HepG2 (cell line): ENCODE results near the gene TMEM151A. TPM values are rescaled to one million over a fixed set of nuclear protein-coding genes. Genes with fewer than 3 reads are reported as not detected.

ENCODE experiments used
- AKAP8 ChIP-seq: sonication (generic); formaldehyde crosslinking; IDR thresholded peaks from 2 replicates; pipeline ENCODE4 v1.5.1; 2020; ENCODE audit warnings: mild to moderate bottlenecking, missing genetic modification reagents
- ARID2 ChIP-seq: sonication (generic); formaldehyde crosslinking; IDR thresholded peaks from 2 replicates; pipeline ENCODE4 v1.8.1; 2022; ENCODE audit warnings: mild to moderate bottlenecking, missing genetic modification reagents, borderline replicate concordance
- ATRX ChIP-seq: sonication (generic); formaldehyde crosslinking; IDR thresholded peaks from 2 replicates; pipeline ENCODE4 v1.4.0; 2020; ENCODE audit warnings: missing genetic modification reagents, borderline replicate concordance
- CREB3 ChIP-seq: sonication (generic); formaldehyde crosslinking; IDR thresholded peaks from 2 replicates; pipeline ENCODE4 v1.5.0; 2020; ENCODE audit warnings: missing genetic modification reagents
- EEA1 ChIP-seq: sonication (generic); formaldehyde crosslinking; IDR thresholded peaks from 2 replicates; pipeline ENCODE4 v1.5.1; 2020; ENCODE audit warnings: mild to moderate bottlenecking, missing genetic modification reagents, borderline replicate concordance
- NCOR1 ChIP-seq: fragments of 200-600 bp; sonication (generic); IDR thresholded peaks from 2 replicates; pipeline ENCODE4 v1.7.0; 2017; ENCODE audit warnings: antibody characterized with exemption, low read length, borderline replicate concordance
- REST ChIP-seq, 2 experiments: IDR thresholded peaks; 2 replicates each; pipeline ENCODE4 v1.6.1; 2011 to 2012; ENCODE audit warnings: low read length in 2 of 2, borderline replicate concordance in 1 of 2, low read depth in 1 of 2, mild to moderate bottlenecking in 1 of 2, moderate library complexity in 1 of 2
- SALL1 ChIP-seq: sonication (generic); formaldehyde crosslinking; IDR thresholded peaks from 2 replicates; pipeline ENCODE4 v1.8.0; 2022; ENCODE audit warnings: mild to moderate bottlenecking, missing genetic modification reagents
- TBL1XR1 ChIP-seq: fragments of 150-350 bp; IDR thresholded peaks from 2 replicates; pipeline ENCODE4 v1.6.1; 2014; ENCODE audit warnings: borderline replicate concordance, low read length; ENCODE audit not compliant: partially characterized antibody
- TCF7L2 ChIP-seq: IDR thresholded peaks from 2 replicates; pipeline ENCODE4 v1.6.1; 2011; ENCODE audit warnings: mild to moderate bottlenecking, low read depth, low read length, moderate library complexity
- ZNF12 ChIP-seq: sonication (generic); formaldehyde crosslinking; IDR thresholded peaks from 2 replicates; pipeline ENCODE4 v1.5.0; 2020; ENCODE audit warnings: missing genetic modification reagents
- ZNF343 ChIP-seq: sonication (generic); formaldehyde crosslinking; IDR thresholded peaks from 2 replicates; pipeline ENCODE4 v1.4.0; 2020; ENCODE audit warnings: mild to moderate bottlenecking, missing genetic modification reagents
- ZNF768 ChIP-seq: sonication (generic); formaldehyde crosslinking; IDR thresholded peaks from 2 replicates; pipeline ENCODE4 v1.4.0; 2020; ENCODE audit warnings: missing genetic modification reagents
- polyA plus RNA-seq, 8 experiments: library from polyadenylated mRNA; depleted of rRNA in 3 of 8; stranded (reverse) in 7 of 8; unstranded in 1 of 8; fragments of >200 nt; fragmentation: Illumina TruSeq in 4 of 8; extraction: Trizol in 4 of 8; gene quantifications; 2 replicates each; pipeline versions ENCODE4 v1.2.1 to v1.2.3, GENCODE V29; 2011 to 2016; ENCODE audit warnings: low read depth in 4 of 8, missing spikeins in 1 of 8, mixed read lengths in 1 of 8; ENCODE audit not compliant: insufficient read depth in 1 of 8
- total RNA-seq, 5 experiments: library from RNA; depleted of rRNA; stranded (reverse); fragments of >200 nt; fragmentation: Illumina TruSeq; extraction: Trizol; gene quantifications; 2 replicates each; pipeline ENCODE4 v1.2.3, GENCODE V29; 2016; ENCODE audit warnings: low read depth in 1 of 5
- TF ChIP-seq, protein P1 (sequence below): sonication (generic); formaldehyde crosslinking; IDR thresholded peaks from 2 replicates; pipeline ENCODE4 v1.4.0; 2020; ENCODE audit warnings: missing genetic modification reagents, borderline replicate concordance
- TF ChIP-seq, protein P2 (sequence below): sonication (generic); formaldehyde crosslinking; IDR thresholded peaks from 2 replicates; pipeline ENCODE4 v1.8.0; 2022; ENCODE audit warnings: mild to moderate bottlenecking, missing genetic modification reagents
- TF ChIP-seq, protein P3 (sequence below): sonication (generic); formaldehyde crosslinking; IDR thresholded peaks from 2 replicates; pipeline ENCODE4 v1.4.0; 2020; ENCODE audit warnings: missing genetic modification reagents, borderline replicate concordance

The TMEM151A gene
- total and polyA plus RNA-seq, 2 of the 13 experiments (the other 11 are each of a cell fraction or from before 2014, with no cell fraction given), result 0.18 to 0.33 TPM

DNA sequence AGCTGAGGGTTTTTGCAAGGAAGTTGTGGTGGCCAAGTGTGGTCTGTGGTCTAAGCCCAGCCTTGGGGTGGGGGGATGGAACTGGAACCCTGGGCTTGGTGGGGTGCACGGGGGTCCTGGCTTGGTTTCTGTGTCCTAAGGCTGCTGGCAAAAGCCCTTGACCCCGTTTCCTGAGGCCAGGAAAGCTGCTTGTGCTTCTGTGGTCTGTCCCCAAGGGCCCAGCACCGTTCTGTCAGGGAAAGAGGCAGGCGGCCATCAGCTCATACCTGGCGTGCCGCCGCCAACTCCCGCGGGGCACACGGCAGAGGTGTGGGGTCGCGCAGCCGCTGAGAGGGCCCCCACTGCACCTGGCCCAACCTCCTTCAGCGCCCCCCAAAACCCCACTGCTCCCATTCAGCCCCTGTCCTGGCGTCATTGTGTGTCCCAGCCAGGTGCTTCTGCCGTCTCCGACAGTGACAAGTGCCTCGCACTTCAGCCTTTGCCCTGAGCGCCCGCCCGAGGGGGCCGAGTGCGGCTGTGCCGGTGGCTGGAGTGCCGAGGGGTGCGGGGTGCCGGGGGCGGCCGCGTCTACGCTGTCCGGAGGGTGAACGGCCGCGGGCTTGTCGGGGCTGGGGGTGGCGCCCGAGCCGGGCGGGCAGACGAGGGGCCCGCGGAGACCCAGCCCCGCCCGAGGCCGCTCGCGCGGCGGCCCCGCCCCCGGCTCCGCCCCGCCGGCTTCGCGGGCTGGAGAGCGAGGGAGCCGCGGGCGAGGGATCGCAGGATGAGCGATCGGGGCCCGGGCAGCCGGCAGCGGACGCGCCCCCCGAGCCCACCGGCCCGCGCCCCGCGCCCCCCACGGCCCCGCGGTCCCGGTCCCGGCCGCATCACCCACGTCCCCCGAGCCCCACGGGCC lies 14.0 kb upstream of the TMEM151A start, which contains the start of gene CNIH2 (continued):
- TF ChIP-seq ZNF343 (0 out of 2 replicates have a peak, but pooled peaks have one; percentile 30), CREB3 (CRISPR knock-in tag) (no peak), ARID2 (CRISPR knock-in tag) (no peak), SALL1 (CRISPR knock-in tag) (peak; percentile 7; the same call in 1 of the 2 replicates), ATRX (CRISPR knock-in tag) (no peak), TCF7L2 (no peak), AKAP8 (CRISPR knock-in tag) (peak; percentile 66; the same call in 1 of the 2 replicates), NCOR1 (no peak), EEA1 (CRISPR knock-in tag) (no peak), TBL1XR1 (no peak), ZNF768 (CRISPR knock-in tag) (peak; percentile 33; the same call in 1 of the 2 replicates), REST (IDR thresholded peaks at IDR 0.05; ENCODE audit: borderline replicate concordance in 1 of 2, low read depth in 1 of 2, low read length in 2 of 2) (no peak), ZNF12 (no peak)
- TF ChIP-seq, protein P1, sequence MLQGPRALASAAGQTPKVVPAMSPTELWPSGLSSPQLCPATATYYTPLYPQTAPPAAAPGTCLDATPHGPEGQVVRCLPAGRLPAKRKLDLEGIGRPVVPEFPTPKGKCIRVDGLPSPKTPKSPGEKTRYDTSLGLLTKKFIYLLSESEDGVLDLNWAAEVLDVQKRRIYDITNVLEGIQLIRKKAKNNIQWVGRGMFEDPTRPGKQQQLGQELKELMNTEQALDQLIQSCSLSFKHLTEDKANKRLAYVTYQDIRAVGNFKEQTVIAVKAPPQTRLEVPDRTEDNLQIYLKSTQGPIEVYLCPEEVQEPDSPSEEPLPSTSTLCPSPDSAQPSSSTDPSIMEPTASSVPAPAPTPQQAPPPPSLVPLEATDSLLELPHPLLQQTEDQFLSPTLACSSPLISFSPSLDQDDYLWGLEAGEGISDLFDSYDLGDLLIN (CRISPR knock-in tag), result no peak
- TF ChIP-seq, protein P2, sequence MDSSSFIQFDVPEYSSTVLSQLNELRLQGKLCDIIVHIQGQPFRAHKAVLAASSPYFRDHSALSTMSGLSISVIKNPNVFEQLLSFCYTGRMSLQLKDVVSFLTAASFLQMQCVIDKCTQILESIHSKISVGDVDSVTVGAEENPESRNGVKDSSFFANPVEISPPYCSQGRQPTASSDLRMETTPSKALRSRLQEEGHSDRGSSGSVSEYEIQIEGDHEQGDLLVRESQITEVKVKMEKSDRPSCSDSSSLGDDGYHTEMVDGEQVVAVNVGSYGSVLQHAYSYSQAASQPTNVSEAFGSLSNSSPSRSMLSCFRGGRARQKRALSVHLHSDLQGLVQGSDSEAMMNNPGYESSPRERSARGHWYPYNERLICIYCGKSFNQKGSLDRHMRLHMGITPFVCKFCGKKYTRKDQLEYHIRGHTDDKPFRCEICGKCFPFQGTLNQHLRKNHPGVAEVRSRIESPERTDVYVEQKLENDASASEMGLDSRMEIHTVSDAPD, result no peak
- TF ChIP-seq, protein P3, sequence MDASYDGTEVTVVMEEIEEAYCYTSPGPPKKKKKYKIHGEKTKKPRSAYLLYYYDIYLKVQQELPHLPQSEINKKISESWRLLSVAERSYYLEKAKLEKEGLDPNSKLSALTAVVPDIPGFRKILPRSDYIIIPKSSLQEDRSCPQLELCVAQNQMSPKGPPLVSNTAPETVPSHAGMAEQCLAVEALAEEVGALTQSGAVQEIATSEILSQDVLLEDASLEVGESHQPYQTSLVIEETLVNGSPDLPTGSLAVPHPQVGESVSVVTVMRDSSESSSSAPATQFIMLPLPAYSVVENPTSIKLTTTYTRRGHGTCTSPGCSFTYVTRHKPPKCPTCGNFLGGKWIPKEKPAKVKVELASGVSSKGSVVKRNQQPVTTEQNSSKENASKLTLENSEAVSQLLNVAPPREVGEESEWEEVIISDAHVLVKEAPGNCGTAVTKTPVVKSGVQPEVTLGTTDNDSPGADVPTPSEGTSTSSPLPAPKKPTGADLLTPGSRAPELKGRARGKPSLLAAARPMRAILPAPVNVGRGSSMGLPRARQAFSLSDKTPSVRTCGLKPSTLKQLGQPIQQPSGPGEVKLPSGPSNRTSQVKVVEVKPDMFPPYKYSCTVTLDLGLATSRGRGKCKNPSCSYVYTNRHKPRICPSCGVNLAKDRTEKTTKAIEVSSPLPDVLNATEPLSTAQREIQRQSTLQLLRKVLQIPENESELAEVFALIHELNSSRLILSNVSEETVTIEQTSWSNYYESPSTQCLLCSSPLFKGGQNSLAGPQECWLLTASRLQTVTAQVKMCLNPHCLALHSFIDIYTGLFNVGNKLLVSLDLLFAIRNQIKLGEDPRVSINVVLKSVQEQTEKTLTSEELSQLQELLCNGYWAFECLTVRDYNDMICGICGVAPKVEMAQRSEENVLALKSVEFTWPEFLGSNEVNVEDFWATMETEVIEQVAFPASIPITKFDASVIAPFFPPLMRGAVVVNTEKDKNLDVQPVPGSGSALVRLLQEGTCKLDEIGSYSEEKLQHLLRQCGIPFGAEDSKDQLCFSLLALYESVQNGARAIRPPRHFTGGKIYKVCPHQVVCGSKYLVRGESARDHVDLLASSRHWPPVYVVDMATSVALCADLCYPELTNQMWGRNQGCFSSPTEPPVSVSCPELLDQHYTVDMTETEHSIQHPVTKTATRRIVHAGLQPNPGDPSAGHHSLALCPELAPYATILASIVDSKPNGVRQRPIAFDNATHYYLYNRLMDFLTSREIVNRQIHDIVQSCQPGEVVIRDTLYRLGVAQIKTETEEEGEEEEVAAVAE (CRISPR knock-in tag), result no peak
